ENCODE results near the gene CREBL2.

CREBL2 gene

GRCh38 chr12:12681061-12681765 is 69.5 kb downstream of the CREBL2 start:
- Histone ChIP-seq H3K4me1 (ENCODE audit: insufficient read depth, low read length) (peaks cover 50% of the 10 kb centered on the region), H3K27ac (ENCODE audit: low read depth, low read length) (no peak overlapping the region), H3K9me3 (ENCODE audit: insufficient read depth, low read depth, low read length) (no peaks in the 10 kb centered on the region), H3K36me3 (ENCODE audit: insufficient read depth, low read length) (0 out of 2 replicates have a peak, but pooled peaks cover 2% of the 10 kb centered on the region), H3K4me3 (ENCODE audit: low read length) (no peak overlapping the region), H3K9ac (ENCODE audit: low read depth, low read length) (no peak overlapping the region), H3K27me3 (ENCODE audit: insufficient read depth, low read length) (peaks cover 2% of the 10 kb centered on the region)
- 93% methylated on average over 5 of the region's 5 CpGs for WGBS

- 0 out of 2 replicates have a peak, but pooled peaks cover 2% of the 10 kb centered on the region for H3K36me3 ChIP-seq (ENCODE audit: insufficient read depth, low read length)
- H3K27me3 ChIP-seq (ENCODE audit: insufficient read depth, low read length) = no peaks in the 10 kb centered on the region
Observed at GRCh38 chr12:12682284-12682683, 70.6 kb downstream of the CREBL2 start.

GRCh38 chr12:12683136-12683697 is 71.5 kb downstream of the CREBL2 start:
- Histone ChIP-seq H3K9me3 (ENCODE audit: insufficient read depth, low read depth, low read length) (no peaks in the 10 kb centered on the region), H3K4me3 (ENCODE audit: low read length) (peak overlapping the region; percentile 80), H3K4me1 (ENCODE audit: insufficient read depth, low read length) (peaks cover 45% of the 10 kb centered on the region), H3K9ac (ENCODE audit: low read depth, low read length) (peak overlapping the region; percentile 82), H3K36me3 (ENCODE audit: insufficient read depth, low read length) (0 out of 2 replicates have a peak, but pooled peaks cover 2% of the 10 kb centered on the region), H3K27ac (ENCODE audit: low read depth, low read length) (no peak overlapping the region), H3K27me3 (ENCODE audit: insufficient read depth, low read length) (no peaks in the 10 kb centered on the region)
- WGBS = 88% methylated on average over 4 of the region's 4 CpGs

More at GRCh38 chr12:12682284-12682683, 70.6 kb downstream of the CREBL2 start:
- Histone ChIP-seq H3K9me3 (ENCODE audit: insufficient read depth, low read depth, low read length) (no peaks in the 10 kb centered on the region), H3K4me3 (ENCODE audit: low read length) (peak overlapping the region; percentile 80), H3K4me1 (ENCODE audit: insufficient read depth, low read length) (peaks cover 48% of the 10 kb centered on the region), H3K9ac (ENCODE audit: low read depth, low read length) (no peak overlapping the region), H3K27ac (ENCODE audit: low read depth, low read length) (no peak overlapping the region)

GRCh38 chr12:12683725-12684124 is 72.0 kb downstream of the CREBL2 start:
- Histone ChIP-seq H3K36me3 (ENCODE audit: insufficient read depth, low read length) (0 out of 2 replicates have a peak, but pooled peaks cover 2% of the 10 kb centered on the region), H3K9me3 (ENCODE audit: insufficient read depth, low read depth, low read length) (no peaks in the 10 kb centered on the region), H3K27ac (ENCODE audit: low read depth, low read length) (peak overlapping the region; percentile 83), H3K9ac (ENCODE audit: low read depth, low read length) (peak overlapping the region; percentile 82), H3K4me3 (ENCODE audit: low read length) (peak overlapping the region; percentile 80), H3K4me1 (ENCODE audit: insufficient read depth, low read length) (peaks cover 45% of the 10 kb centered on the region), H3K27me3 (ENCODE audit: insufficient read depth, low read length) (no peaks in the 10 kb centered on the region)
- 39% methylated on average over 3 of the region's 3 CpGs for WGBS

- WGBS = 0% methylated on average over 4 of the region's 5 CpGs
- H3K9me3 ChIP-seq (ENCODE audit: insufficient read depth, low read depth, low read length) = no peaks in the 10 kb centered on the region
- peak overlapping the region; percentile 83 for H3K27ac ChIP-seq (ENCODE audit: low read depth, low read length)
- H3K27me3 ChIP-seq (ENCODE audit: insufficient read depth, low read length) = no peaks in the 10 kb centered on the region
- H3K36me3 ChIP-seq (ENCODE audit: insufficient read depth, low read length) = 0 out of 2 replicates have a peak, but pooled peaks cover 2% of the 10 kb centered on the region
- H3K4me3 ChIP-seq (ENCODE audit: low read length) = peak overlapping the region; percentile 80
- H3K9ac ChIP-seq (ENCODE audit: low read depth, low read length) = peak overlapping the region; percentile 82
- peaks cover 45% of the 10 kb centered on the region for H3K4me1 ChIP-seq (ENCODE audit: insufficient read depth, low read length)
Observed at GRCh38 chr12:12684375-12685106, 72.9 kb downstream of the CREBL2 start.

DNA sequence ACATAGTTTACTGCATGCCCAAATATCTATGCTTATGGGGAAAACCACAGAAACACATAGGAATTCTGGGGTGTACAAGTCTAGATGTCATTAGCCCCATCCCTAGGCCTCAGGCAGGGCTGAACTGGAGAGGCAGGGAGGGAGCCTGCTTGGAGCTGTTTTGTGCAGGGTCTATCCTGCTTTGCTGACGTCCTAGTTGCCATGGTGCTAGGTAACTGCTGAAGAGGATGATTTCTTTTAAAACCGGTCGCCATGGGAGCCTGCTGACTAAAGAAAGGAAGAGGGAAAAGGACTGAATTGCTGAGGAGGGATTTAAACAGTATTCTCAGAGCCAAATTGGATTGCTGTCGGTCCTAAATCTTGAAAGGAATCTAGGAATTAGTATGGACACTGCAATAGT is 73.6 kb downstream of the CREBL2 start:
- Histone ChIP-seq H3K4me3 (ENCODE audit: low read length) (no peak overlapping the region), H3K36me3 (ENCODE audit: insufficient read depth, low read length) (no peaks in the 10 kb centered on the region), H3K9me3 (ENCODE audit: insufficient read depth, low read depth, low read length) (no peaks in the 10 kb centered on the region), H3K4me1 (ENCODE audit: insufficient read depth, low read length) (peaks cover 42% of the 10 kb centered on the region), H3K27ac (ENCODE audit: low read depth, low read length) (peak overlapping the region; percentile 66), H3K9ac (ENCODE audit: low read depth, low read length) (peak overlapping the region; percentile 49; the same call in 1 of the 2 replicates), H3K27me3 (ENCODE audit: insufficient read depth, low read length) (no peaks in the 10 kb centered on the region)
- WGBS = 44% methylated on average over 4 of the region's 4 CpGs

DNA sequence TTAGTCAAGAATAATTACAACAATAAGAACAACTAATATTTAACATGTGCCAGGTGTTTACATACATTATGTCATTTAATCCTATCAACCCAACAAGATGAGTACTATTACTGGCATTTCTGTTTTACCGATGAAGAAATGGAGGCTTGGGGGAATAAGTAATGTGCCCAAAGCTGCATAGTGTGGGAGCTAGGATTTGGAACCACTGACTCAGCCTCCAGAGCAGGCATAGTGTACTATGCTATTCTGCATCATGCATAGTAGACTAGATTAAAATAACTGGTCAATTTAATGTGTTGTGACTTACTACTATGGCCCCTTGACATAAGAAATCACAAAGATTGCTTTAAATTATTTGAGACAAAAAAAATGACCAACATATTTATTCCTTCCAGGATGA is 74.8 kb downstream of the CREBL2 start:
- WGBS = 100% methylated on average over 1 of the region's 1 CpG

GRCh38 chr12:12686925-12687324 is 75.2 kb downstream of the CREBL2 start:
- no peak overlapping the region for H3K9ac ChIP-seq (ENCODE audit: low read depth, low read length)
- no peak overlapping the region for H3K27ac ChIP-seq (ENCODE audit: low read depth, low read length)
- no peaks in the 10 kb centered on the region for H3K9me3 ChIP-seq (ENCODE audit: insufficient read depth, low read depth, low read length)
- no peaks in the 10 kb centered on the region for H3K36me3 ChIP-seq (ENCODE audit: insufficient read depth, low read length)
- H3K27me3 ChIP-seq (ENCODE audit: insufficient read depth, low read length) = no peaks in the 10 kb centered on the region
- peaks cover 35% of the 10 kb centered on the region for H3K4me1 ChIP-seq (ENCODE audit: insufficient read depth, low read length)
- H3K4me3 ChIP-seq (ENCODE audit: low read length) = no peak overlapping the region

More for the DNA sequence above, 74.8 kb downstream of the CREBL2 start:
- no peak overlapping the region for H3K9ac ChIP-seq (ENCODE audit: low read depth, low read length)
- no peaks in the 10 kb centered on the region for H3K9me3 ChIP-seq (ENCODE audit: insufficient read depth, low read depth, low read length)
- no peaks in the 10 kb centered on the region for H3K27me3 ChIP-seq (ENCODE audit: insufficient read depth, low read length)
- H3K4me3 ChIP-seq (ENCODE audit: low read length) = no peak overlapping the region
- no peak overlapping the region for H3K27ac ChIP-seq (ENCODE audit: low read depth, low read length)
- H3K4me1 ChIP-seq (ENCODE audit: insufficient read depth, low read length) = peaks cover 39% of the 10 kb centered on the region
- H3K36me3 ChIP-seq (ENCODE audit: insufficient read depth, low read length) = no peaks in the 10 kb centered on the region

DNA sequence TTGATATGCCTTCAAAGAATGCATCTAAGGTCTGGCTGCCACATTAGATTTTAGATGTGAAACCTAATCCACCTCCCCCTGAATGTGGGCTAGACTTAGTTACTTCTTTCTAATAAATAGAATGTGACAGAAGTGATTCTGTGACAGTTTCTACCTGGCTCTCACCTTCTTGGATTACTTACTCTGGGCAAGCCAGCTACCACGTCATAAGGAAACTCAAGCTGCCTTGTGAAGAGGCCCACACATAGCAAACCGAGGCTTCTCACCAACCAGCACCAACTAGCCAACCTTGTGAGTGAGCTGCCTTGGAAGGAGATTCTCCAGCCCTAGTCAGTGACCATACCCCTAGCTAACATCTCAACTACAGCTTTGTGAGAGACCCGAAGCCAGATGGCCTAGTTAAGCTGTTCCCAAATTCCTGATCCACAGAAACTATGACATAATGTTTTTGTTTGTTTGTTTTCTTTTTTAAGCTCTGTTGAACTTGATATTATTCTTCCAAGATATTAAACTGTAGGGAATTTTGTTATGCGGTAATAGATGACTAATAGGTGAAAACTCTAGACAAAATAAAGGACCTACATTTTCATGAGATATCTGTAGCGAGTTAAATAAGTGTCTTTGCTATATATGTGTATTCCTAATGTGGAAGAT is 78.1 kb downstream of the CREBL2 start:
- H3K27ac ChIP-seq (ENCODE audit: low read depth, low read length) = no peak overlapping the region
- no peaks in the 10 kb centered on the region for H3K9me3 ChIP-seq (ENCODE audit: insufficient read depth, low read depth, low read length)
- 92% methylated on average over 5 of the region's 5 CpGs for WGBS
- no peak overlapping the region for H3K4me3 ChIP-seq (ENCODE audit: low read length)
- no peak overlapping the region for H3K9ac ChIP-seq (ENCODE audit: low read depth, low read length)
- no peaks in the 10 kb centered on the region for H3K27me3 ChIP-seq (ENCODE audit: insufficient read depth, low read length)
- peaks cover 20% of the 10 kb centered on the region for H3K4me1 ChIP-seq (ENCODE audit: insufficient read depth, low read length)
- no peaks in the 10 kb centered on the region for H3K36me3 ChIP-seq (ENCODE audit: insufficient read depth, low read length)

DNA sequence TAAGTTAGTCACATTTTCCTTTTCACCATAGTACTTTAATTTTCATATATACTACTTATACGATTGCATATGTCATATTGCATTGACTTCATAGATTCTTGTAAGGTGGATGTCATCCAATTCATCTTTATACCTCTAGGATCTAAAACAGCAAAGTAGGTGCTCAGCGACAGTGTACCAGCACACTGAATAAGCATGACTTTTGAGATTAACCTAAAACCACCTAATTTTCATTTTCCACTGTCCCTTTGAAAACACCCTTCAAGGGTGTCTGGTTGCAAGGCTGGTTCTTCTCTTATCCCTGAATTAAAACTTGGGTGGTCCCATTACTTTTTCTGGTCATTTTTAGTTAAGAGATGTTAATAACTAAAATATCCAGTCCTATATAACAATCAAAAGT is 79.9 kb downstream of the CREBL2 start:
- Histone ChIP-seq H3K9me3 (ENCODE audit: insufficient read depth, low read depth, low read length) (no peaks in the 10 kb centered on the region), H3K27ac (ENCODE audit: low read depth, low read length) (no peak overlapping the region), H3K36me3 (ENCODE audit: insufficient read depth, low read length) (no peaks in the 10 kb centered on the region), H3K9ac (ENCODE audit: low read depth, low read length) (no peak overlapping the region), H3K4me3 (ENCODE audit: low read length) (no peak overlapping the region), H3K27me3 (ENCODE audit: insufficient read depth, low read length) (no peaks in the 10 kb centered on the region), H3K4me1 (ENCODE audit: insufficient read depth, low read length) (peaks cover 3% of the 10 kb centered on the region; the same call in 1 of the 2 replicates)
- WGBS = 99% methylated on average over 2 of the region's 2 CpGs
